Measurements from ENCODE around the gene HSD17B2.

- no peak for TF ChIP-seq CEBPB (IDR thresholded peaks at IDR 0.05)
- no peak for TF ChIP-seq YY1 (IDR thresholded peaks at IDR 0.05; ENCODE audit: low read depth)
- TF ChIP-seq EP300 (IDR thresholded peaks at IDR 0.05; ENCODE audit: borderline replicate concordance) = no peak
- no peak for TF ChIP-seq TAF1 (IDR thresholded peaks at IDR 0.05; ENCODE audit: low read depth)
- TF ChIP-seq TCF12 (IDR thresholded peaks at IDR 0.05; ENCODE audit: low read depth) = no peak
- TF ChIP-seq TEAD4 (IDR thresholded peaks at IDR 0.05) = no peak
- no peak for TF ChIP-seq RAD21 (IDR thresholded peaks at IDR 0.05; ENCODE audit: low read depth)
- no peak for TF ChIP-seq FOXM1 (IDR thresholded peaks at IDR 0.05; ENCODE audit: borderline replicate concordance, low read depth)
- TF ChIP-seq NFIC (IDR thresholded peaks at IDR 0.05) = no peak
- TF ChIP-seq MAX (IDR thresholded peaks at IDR 0.05) = no peak
Measured at GRCh38 chr16:82040296-82040695, 5.2 kb downstream of the HSD17B2 start.
